Measurements from ENCODE around the gene ZNF587.
"Not testable (repeated sequence)": the region's sequence is repeated elsewhere in the genome, so short reads cannot be mapped to it uniquely, and the experiment has no call there.

The ZNF587 gene

DNA sequence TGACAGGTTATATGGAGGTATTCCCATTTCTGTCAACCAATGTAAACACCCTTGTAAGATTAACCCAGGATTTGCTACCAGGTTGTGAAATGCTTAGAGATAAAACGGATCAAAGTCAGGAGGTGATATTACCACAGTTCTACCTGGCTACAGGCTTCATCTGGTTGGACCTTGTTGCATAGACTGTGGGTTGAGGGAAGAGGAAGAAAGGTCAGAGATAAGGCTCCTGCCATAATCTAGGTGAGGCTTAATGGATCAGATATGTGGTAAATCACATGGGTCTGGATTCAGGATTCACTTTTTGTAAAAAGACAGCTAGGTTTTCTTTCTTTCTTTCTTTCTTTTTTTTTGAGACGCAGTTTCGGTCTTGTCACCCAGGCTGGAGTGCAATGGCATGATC lies 28.2 kb upstream of the ZNF587 start:
- in situ Hi-C loops (cut with MboI; ENCODE audit: low sequenced_read_pairs): not testable (repeated sequence)

- in situ Hi-C loops (cut with MboI; ENCODE audit: low sequenced_read_pairs): not testable (repeated sequence)
Observed at GRCh38 chr19:57823155-57823554, 26.5 kb upstream of the ZNF587 start.

DNA sequence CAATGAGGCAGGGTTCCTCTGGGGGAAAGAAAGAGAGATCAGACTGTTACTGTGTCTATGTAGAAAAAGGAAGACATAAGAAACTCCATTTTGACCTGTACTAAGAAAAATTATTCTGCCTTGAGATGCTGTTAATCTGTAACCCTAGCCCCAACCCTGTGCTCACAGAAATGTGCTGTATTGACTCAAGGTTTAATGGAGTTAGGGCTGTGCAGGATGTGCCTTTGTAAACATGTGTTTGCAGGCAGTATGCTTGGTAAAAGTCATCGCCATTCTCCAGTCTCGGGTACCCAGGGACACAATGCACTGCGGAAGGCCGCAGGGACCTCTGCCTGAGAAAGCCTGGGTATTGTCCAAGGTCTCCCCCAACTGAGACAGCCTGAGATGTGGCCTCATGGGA lies 26.1 kb upstream of the ZNF587 start:
- in situ Hi-C loops (cut with MboI; ENCODE audit: low sequenced_read_pairs): not testable (repeated sequence)

- in situ Hi-C loops (cut with MboI; ENCODE audit: low sequenced_read_pairs): no loop called here
Observed at GRCh38 chr19:57825511-57825910, 24.1 kb upstream of the ZNF587 start.

DNA sequence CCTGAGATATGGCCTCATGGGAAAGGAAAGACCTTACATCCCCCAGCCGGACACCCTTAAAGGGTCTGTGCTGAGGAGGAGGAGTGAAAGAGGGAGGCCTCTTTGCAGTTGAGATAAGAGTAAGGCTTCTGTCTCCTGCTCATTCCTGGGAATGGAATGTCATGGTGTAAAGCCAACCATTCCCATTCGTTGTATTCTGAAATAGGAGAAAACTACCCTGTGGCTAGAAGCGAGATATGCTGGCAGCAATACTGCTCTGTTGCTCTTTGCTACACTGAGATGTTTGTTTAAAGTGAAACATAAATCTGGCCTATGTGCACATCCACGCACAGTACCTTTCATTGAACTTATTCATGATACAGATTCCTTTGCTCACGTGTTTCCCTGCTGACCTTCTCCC lies 20.3 kb upstream of the ZNF587 start:
- in situ Hi-C loops (cut with MboI; ENCODE audit: low sequenced_read_pairs): no loop called here

- in situ Hi-C loops (cut with MboI; ENCODE audit: low sequenced_read_pairs): no loop called here
Observed at GRCh38 chr19:57830071-57830602, 19.5 kb upstream of the ZNF587 start, which contains the start of gene ZNF587B. TSS of gene ZNF587B (plus strand) at chr19:57830299. CDS start at chr19:57830529, 230 bp downstream.

DNA sequence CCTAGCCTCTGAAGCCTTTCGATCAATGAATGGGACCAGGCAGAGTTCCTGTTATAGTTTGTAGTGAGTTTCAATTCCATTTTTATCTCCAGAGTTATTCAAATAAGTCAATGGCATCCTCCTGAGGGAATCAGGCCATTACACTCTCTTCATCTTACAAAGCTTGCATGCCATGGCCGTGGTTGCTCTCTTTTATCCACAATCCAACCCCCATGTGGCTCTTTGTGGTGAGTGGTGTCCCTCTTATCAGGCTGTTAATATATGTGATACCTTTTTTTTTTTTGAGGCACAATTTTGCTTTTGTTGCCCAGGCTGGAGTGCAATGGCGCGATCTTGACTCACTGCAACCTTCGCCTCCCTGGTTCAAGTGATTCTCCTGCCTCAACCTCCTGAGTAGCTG lies 12.7 kb upstream of the ZNF587 start:
- in situ Hi-C loops (cut with MboI; ENCODE audit: low sequenced_read_pairs): not testable (repeated sequence)

DNA sequence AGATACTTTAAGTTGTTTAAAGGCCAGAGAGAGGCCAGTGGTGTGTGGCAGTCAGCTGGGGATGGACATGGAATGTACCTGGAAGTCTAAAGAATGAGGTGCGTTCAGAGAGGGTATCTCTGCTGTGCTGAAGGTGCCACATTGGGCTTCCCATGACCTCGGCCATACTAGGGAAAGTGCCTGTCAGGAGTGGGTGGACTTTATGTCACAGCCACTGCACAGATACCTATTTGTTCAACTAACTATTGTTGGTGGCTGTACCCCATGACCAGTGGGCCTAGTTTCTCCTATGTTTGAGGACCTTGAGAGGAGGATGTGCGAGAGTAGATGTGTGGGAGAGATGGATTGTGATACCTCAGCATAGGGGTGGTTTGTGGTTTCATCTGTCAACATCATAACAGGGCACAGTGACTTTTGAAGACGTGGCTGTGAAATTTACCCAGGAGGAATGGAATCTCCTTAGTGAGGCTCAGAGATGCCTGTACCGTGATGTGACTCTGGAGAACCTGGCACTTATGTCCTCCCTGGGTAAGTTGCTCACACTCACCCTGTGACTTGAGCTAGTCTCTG lies 11.0 kb upstream of the ZNF587 start:
- in situ Hi-C loops (cut with MboI; ENCODE audit: low sequenced_read_pairs): not testable (repeated sequence)

GRCh38 chr19:57841122-57841763 lies 8.4 kb upstream of the ZNF587 start:
- in situ Hi-C loops (cut with MboI; ENCODE audit: low sequenced_read_pairs): no loop called here

- in situ Hi-C loops (cut with MboI; ENCODE audit: low sequenced_read_pairs): not testable (repeated sequence)
Observed at GRCh38 chr19:57847164-57847563, 2.5 kb upstream of the ZNF587 start.

DNA sequence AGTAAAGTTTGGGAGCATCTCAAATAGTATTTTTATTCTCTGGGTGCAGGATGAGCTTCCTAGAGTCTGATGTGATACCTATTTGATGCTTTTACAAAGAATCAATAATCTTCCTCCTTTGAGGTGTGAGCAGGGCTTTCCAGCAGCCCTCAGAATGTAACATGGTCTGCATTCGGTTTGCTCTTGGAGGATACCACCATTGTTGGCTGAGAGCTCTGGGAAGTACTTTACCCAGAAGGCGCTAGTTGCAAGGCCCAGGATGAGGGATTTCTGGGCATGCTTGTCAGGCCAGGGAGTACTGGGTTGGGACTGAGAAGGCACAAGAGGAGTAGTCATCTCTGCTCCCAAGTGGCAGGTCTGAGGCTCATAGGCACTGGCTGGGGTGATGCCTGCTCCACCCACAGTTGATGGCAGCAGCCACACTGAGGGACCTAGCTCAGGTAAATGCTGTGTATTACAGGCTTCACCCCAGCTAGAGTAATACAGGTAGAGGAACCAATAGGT lies 445 bp upstream of the ZNF587 start:
- in situ Hi-C loops (cut with MboI; ENCODE audit: low sequenced_read_pairs): not testable (repeated sequence)

- in situ Hi-C loops (cut with MboI; ENCODE audit: low sequenced_read_pairs): no loop called here
Observed at GRCh38 chr19:57850553-57851017, 926 bp downstream of the ZNF587 start.

- in situ Hi-C loops (cut with MboI; ENCODE audit: low sequenced_read_pairs): not testable (repeated sequence)
Observed at GRCh38 chr19:57851812-57852603, 2.3 kb downstream of the ZNF587 start.

GRCh38 chr19:57854117-57854516 lies 4.5 kb downstream of the ZNF587 start:
- in situ Hi-C loops (cut with MboI; ENCODE audit: low sequenced_read_pairs): not testable (repeated sequence)

DNA sequence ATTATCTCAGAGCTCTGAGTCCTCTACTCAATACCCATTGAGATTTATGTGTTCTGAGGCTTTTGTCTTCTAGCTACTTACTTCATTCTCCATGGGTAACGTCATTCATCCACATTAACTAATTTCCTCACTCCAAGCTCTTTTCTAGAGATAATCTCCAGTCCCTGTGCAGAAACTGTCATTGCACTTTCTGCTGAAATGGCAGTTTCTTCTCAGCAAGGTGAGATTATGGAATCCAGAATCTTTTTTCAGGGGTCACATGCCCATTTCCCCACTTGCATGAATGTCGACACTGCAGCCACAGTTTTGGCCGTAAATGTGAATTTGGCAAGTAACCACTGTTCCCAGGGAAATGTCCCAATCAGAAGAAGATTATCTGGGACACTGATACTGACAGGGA lies 12.7 kb downstream of the ZNF587 start:
- in situ Hi-C loops (cut with MboI; ENCODE audit: low sequenced_read_pairs): not testable (repeated sequence)

DNA sequence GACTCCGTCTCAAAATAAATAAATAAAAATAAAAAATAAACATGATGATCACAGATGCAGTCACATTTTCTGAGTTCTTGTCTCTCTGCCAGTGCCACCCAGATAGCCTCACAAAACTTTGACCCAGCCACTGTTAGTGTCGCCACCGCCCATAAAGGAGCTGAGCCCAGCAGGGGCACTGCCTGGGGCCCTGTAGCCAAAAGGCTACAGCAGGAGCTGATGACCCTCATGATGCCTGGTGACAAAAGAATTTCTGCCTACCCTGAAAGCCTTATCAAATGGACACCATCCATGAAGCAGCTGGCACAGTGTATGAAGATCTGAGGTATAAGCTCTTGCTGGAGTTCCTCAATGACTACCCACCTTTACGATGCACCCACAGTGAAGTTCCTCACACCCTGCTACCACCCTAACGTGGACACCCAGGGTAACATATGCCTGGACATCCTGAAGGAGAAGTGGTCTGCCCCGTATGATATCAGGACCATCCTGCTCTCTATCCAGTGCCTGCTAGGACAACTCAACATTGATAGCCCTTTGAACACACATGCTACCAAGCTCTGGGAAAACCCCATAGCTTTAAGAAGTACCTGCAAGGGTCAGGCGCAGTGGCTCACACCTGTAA lies 18.3 kb downstream of the ZNF587 start:
- in situ Hi-C loops (cut with MboI; ENCODE audit: low sequenced_read_pairs): no loop called here

DNA sequence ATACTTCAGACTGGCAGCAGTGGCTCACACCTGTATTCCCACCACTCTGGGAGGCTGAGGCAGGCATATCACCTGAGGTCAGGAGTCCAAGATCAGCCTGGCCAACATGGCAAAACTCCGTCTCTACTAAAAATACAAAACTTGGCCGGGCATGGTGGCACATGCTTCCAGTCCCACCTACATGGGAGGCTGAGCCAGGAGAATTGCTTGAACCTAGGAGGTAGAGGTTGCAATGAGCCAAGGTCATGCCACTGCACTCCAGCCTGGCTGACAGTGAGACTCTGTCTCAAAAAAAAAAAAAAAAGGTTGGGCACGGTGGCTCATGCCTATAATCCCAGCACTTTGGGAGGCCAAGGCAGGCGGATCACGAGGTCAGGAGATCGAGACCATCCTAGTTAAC lies 20.0 kb downstream of the ZNF587 start:
- in situ Hi-C loops (cut with MboI; ENCODE audit: low sequenced_read_pairs): not testable (repeated sequence)

- in situ Hi-C loops (cut with MboI; ENCODE audit: low sequenced_read_pairs): no loop called here
Observed at GRCh38 chr19:57870225-57870624, 20.6 kb downstream of the ZNF587 start.

DNA sequence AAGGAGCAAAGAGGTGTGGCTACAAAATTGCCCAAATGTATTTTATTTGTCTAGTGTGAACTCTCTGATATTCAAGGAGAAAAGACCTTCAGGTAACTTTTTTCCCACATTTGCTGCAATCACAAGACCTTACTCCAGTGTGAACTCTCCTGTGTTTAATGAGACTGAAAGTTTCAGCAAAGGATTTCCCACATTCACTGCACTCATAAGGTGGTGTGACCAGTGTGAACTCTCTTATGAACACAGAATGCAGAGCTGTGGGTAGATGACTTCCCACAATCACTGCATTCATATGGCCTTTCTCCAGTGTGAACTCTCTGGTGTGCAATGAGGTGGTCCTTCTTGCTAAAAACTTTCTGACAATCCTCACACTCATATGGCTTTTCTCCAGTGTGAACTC lies 22.8 kb downstream of the ZNF587 start:
- in situ Hi-C loops (cut with MboI; ENCODE audit: low sequenced_read_pairs): no loop called here

- in situ Hi-C loops (cut with MboI; ENCODE audit: low sequenced_read_pairs): not testable (repeated sequence)
Observed at GRCh38 chr19:57873883-57874799, 24.5 kb downstream of the ZNF587 start.
